HL-60 (cell line): Measurements from ENCODE around the gene ABCG2.

Experiments used
- GABPA ChIP-seq: IDR thresholded peaks from 2 replicates; pipeline ENCODE4 v1.6.1; 2012; ENCODE audit warnings: low read depth
- POLR2AphosphoS5 ChIP-seq: IDR thresholded peaks from 2 replicates; pipeline ENCODE4 v1.6.1; 2012; ENCODE audit warnings: low read depth

DNA sequence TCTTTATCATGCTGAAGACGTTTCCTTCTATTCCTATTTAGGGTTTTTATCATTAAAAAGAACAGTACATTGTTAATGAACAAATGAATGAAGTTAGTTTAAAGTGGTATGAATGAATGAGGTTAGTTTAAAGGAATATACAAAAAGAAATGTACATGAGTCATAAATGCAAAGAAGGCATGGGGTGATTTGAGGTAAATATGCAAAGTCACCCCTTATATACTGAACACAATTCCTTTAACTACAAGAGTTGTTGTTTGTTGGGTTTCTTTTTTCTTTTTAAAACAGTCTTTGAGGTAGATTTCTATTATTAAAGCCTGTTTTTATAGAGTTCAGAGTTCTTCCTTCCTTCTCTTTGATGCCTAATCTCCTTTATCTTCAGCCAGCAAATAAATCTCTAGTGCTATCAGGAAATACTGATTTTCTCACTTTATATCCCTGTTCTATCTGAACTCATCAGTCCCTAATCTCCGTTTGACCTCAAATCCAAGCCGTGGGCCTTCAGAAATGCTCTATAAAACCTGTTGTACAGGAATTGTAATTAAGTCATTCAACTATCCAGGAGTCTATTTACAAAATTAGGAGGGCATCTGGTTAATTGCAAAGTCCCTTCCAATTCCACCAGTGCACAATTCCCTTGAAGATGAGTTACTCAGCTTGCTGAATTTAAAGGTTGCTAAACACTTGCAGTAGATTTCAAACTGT is 31.6 kb upstream of the ABCG2 start:
- TF ChIP-seq POLR2AphosphoS5 (no peak), GABPA (no peak)
